Measurements from ENCODE around the gene ZBTB39.

DNA sequence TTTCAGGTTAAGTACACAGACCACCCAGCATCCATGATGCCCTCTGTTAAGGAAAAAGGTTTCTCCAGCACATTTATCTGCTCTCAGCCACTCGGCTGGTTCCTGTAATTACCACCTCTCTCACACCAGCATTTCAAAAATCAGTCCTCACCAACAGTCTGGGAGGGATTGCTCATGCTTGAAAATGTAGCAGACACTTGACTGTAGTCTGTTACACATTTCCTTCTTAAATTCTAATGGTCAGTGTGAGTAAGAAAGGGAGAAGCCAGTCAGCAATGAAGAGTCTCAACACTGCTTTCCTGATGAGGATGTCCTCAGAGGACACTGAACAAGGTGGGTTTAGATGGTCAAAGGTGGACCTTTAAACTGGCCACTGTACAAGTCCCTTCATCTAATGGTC, 6.0 kb downstream of the ZBTB39 start:
- TF ChIP-seq EZH2 (IDR thresholded peaks at IDR 0.05; ENCODE audit: low read length, unreplicated experiment) (no peak), EZH2phosphoT487 (IDR thresholded peaks at IDR 0.05; ENCODE audit: borderline replicate concordance, low read length) (no peak)
- TF ChIP-seq, protein P1, sequence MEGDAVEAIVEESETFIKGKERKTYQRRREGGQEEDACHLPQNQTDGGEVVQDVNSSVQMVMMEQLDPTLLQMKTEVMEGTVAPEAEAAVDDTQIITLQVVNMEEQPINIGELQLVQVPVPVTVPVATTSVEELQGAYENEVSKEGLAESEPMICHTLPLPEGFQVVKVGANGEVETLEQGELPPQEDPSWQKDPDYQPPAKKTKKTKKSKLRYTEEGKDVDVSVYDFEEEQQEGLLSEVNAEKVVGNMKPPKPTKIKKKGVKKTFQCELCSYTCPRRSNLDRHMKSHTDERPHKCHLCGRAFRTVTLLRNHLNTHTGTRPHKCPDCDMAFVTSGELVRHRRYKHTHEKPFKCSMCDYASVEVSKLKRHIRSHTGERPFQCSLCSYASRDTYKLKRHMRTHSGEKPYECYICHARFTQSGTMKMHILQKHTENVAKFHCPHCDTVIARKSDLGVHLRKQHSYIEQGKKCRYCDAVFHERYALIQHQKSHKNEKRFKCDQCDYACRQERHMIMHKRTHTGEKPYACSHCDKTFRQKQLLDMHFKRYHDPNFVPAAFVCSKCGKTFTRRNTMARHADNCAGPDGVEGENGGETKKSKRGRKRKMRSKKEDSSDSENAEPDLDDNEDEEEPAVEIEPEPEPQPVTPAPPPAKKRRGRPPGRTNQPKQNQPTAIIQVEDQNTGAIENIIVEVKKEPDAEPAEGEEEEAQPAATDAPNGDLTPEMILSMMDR (conservative IDR thresholded peaks at IDR 0.05; ENCODE audit: low read depth, low read length), result no peak
